IMR-90 (cell line): ENCODE data around the gene TPM3. TPM values are rescaled to one million over a fixed set of nuclear protein-coding genes. Genes with fewer than 3 reads are reported as not detected.

Experiments
- ATAC-seq: fragments of 200-7000 bp; cut with Tn5 transposase; 2 replicates; pipeline ENCODE4 v1.9.1; 2020; ENCODE audit warnings: low read depth, mild to moderate bottlenecking, moderate library complexity
- BruUV-seq: library from RNA; stranded (reverse); fragments of 400-500 nt; replicated peaks from 2 replicates; lab custom pipeline; 2021; lab: Mats Ljungman, UMichigan
- CTCF ChIA-PET: fragments of 300-600 bp; formaldehyde crosslinking; extraction: SDS; loops from one replicate; lab custom pipeline; 2021; ENCODE audit warnings: antibody characterized with exemption; lab: Yijun Ruan, JAX
- POLR2A ChIA-PET: fragments of 300-600 bp; sonication (Branson Sonifier 250); formaldehyde crosslinking; loops from one replicate; lab custom pipeline; 2022; ENCODE audit warnings: antibody characterized with exemption; ENCODE audit not compliant: unreplicated experiment; lab: Charles Lee
- DNase-seq: peaks from one replicate; pipeline ENCODE4 v3.0.0; 2013
- H2AFZ ChIP-seq: replicated peaks from 2 replicates; pipeline ENCODE3; 2013; ENCODE audit warnings: low read length, mild to moderate bottlenecking; ENCODE audit not compliant: poor library complexity
- H2AK5ac ChIP-seq: 2 replicates; pipeline ENCODE4 v1.6.1; 2013; ENCODE audit warnings: low read depth, low read length, inconsistent platforms
- H2AK9ac ChIP-seq: replicated peaks from 2 replicates; pipeline ENCODE3; 2013; ENCODE audit warnings: mild to moderate bottlenecking, low read depth, low read length, moderate library complexity; ENCODE audit not compliant: poor library complexity
- H2BK120ac ChIP-seq: 2 replicates; pipeline ENCODE4 v1.6.1; 2013; ENCODE audit warnings: low read depth, low read length, inconsistent platforms
- H2BK15ac ChIP-seq: 3 replicates; pipeline ENCODE4 v1.6.1; 2013; ENCODE audit warnings: low read depth, low read length, inconsistent platforms
- H2BK20ac ChIP-seq: 2 replicates; pipeline ENCODE4 v1.6.1; 2013; ENCODE audit warnings: low read depth, mild to moderate bottlenecking, inconsistent platforms, low read length, moderate library complexity
- H2BK5ac ChIP-seq: 2 replicates; pipeline ENCODE4 v1.6.1; 2013; ENCODE audit warnings: mild to moderate bottlenecking, low read depth, low read length, inconsistent platforms; ENCODE audit not compliant: poor library complexity, severe bottlenecking
- H3K14ac ChIP-seq: replicated peaks from 2 replicates; pipeline ENCODE4 v1.6.1; 2013; ENCODE audit warnings: low read depth, low read length, inconsistent platforms
- H3K18ac ChIP-seq: 2 replicates; pipeline ENCODE4 v1.6.1; 2013; ENCODE audit warnings: low read depth, low read length, control low read depth
- H3K23ac ChIP-seq: 2 replicates; pipeline ENCODE4 v1.6.1; 2013; ENCODE audit warnings: low read depth, low read length, inconsistent platforms
- H3K27ac ChIP-seq: 2 replicates; pipeline ENCODE4 v1.5.1; 2013; ENCODE audit warnings: mild to moderate bottlenecking, control low read depth, low read length; ENCODE audit not compliant: insufficient read depth
- H3K27me3 ChIP-seq: 2 replicates; pipeline ENCODE4 v1.6.1; 2013; ENCODE audit warnings: low read length; ENCODE audit not compliant: control insufficient read depth, insufficient read depth
- H3K36me3 ChIP-seq: 2 replicates; pipeline ENCODE4 v1.6.1; 2013; ENCODE audit warnings: low read length, mixed read lengths; ENCODE audit not compliant: control insufficient read depth, insufficient read depth
- H3K4ac ChIP-seq: 2 replicates; pipeline ENCODE4 v1.6.1; 2013; ENCODE audit warnings: low read depth, low read length, inconsistent platforms
- H3K4me1 ChIP-seq: 2 replicates; pipeline ENCODE4 v1.6.1; 2013; ENCODE audit warnings: low read length, mixed read lengths; ENCODE audit not compliant: control insufficient read depth, insufficient read depth
- H3K4me2 ChIP-seq: 2 replicates; pipeline ENCODE4 v1.6.1; 2013; ENCODE audit warnings: low read depth, mild to moderate bottlenecking, control low read depth, low read length, moderate library complexity
- H3K4me3 ChIP-seq: 2 replicates; pipeline ENCODE4 v1.5.1; 2013; ENCODE audit warnings: low read depth, mild to moderate bottlenecking, control low read depth, low read length, moderate library complexity; ENCODE audit not compliant: insufficient read depth
- H3K56ac ChIP-seq: 2 replicates; pipeline ENCODE4 v1.6.1; 2013; ENCODE audit warnings: low read length, inconsistent platforms; ENCODE audit not compliant: insufficient read depth; ENCODE audit errors: extremely low read depth
- H3K79me1 ChIP-seq, 2 experiments: 2 replicates each; pipeline ENCODE4 v1.6.1; 2013; ENCODE audit warnings: low read length in 2 of 2, inconsistent platforms in 1 of 2, low read depth in 1 of 2
- H3K9ac ChIP-seq: 2 replicates; pipeline ENCODE4 v1.6.1; 2013; ENCODE audit warnings: low read depth, low read length, control low read depth
- H3K9me1 ChIP-seq: 2 replicates; pipeline ENCODE4 v1.6.1; 2013; ENCODE audit warnings: low read length, inconsistent platforms; ENCODE audit not compliant: insufficient read depth
- H3K9me3 ChIP-seq: 2 replicates; pipeline ENCODE4 v1.6.1; 2013; ENCODE audit warnings: low read length; ENCODE audit not compliant: control insufficient read depth, insufficient read depth
- H4K20me1 ChIP-seq: 2 replicates; pipeline ENCODE4 v1.6.1; 2013; ENCODE audit warnings: low read length, inconsistent platforms; ENCODE audit not compliant: insufficient read depth
- H4K5ac ChIP-seq: 2 replicates; pipeline ENCODE4 v1.6.1; 2013; ENCODE audit warnings: mild to moderate bottlenecking, low read depth, low read length, control low read depth
- H4K8ac ChIP-seq, 2 experiments: 2 replicates each; pipeline ENCODE4 v1.6.1; 2013; ENCODE audit warnings: low read depth in 2 of 2, low read length in 2 of 2, control low read depth in 1 of 2, inconsistent platforms in 1 of 2
- H4K91ac ChIP-seq: 2 replicates; pipeline ENCODE4 v1.6.1; 2013; ENCODE audit warnings: low read depth, low read length, inconsistent platforms; ENCODE audit not compliant: insufficient read depth
- CEBPB ChIP-seq: IDR thresholded peaks from 2 replicates; pipeline ENCODE4 v1.6.1; 2012; ENCODE audit warnings: low read depth, low read length, improper control_type of control experiment
- CHD1 ChIP-seq: IDR thresholded peaks from 2 replicates; pipeline ENCODE4 v1.6.1; 2012; ENCODE audit warnings: low read depth, low read length, improper control_type of control experiment
- FOS ChIP-seq: fragments of 150-350 bp; IDR thresholded peaks from 2 replicates; pipeline ENCODE4 v1.6.1; 2016; ENCODE audit warnings: low read depth, low read length
- MAFK ChIP-seq: IDR thresholded peaks from 2 replicates; pipeline ENCODE4 v1.6.1; 2012; ENCODE audit warnings: low read depth, low read length, improper control_type of control experiment
- MAZ ChIP-seq: IDR thresholded peaks from 2 replicates; pipeline ENCODE4 v1.6.1; 2012; ENCODE audit warnings: low read depth, mild to moderate bottlenecking, low read length, improper control_type of control experiment, moderate library complexity, borderline replicate concordance
- MXI1 ChIP-seq: IDR thresholded peaks from 2 replicates; pipeline ENCODE4 v1.6.1; 2012; ENCODE audit warnings: low read depth, mild to moderate bottlenecking, low read length, moderate library complexity, borderline replicate concordance
- NFE2L2 ChIP-seq: fragments of 150-350 bp; IDR thresholded peaks from 2 replicates; pipeline ENCODE4 v1.6.1; 2016; ENCODE audit warnings: low read depth, mild to moderate bottlenecking, low read length
- RAD21 ChIP-seq: IDR thresholded peaks from 2 replicates; pipeline ENCODE4 v1.6.1; 2012; ENCODE audit warnings: low read length, improper control_type of control experiment
- RCOR1 ChIP-seq: IDR thresholded peaks from 2 replicates; pipeline ENCODE4 v1.6.1; 2012; ENCODE audit warnings: mild to moderate bottlenecking, low read length, improper control_type of control experiment; ENCODE audit not compliant: insufficient replicate concordance
- RFX5 ChIP-seq: IDR thresholded peaks from 2 replicates; pipeline ENCODE4 v1.8.0; 2012; ENCODE audit warnings: low read depth, mild to moderate bottlenecking, low read length, moderate library complexity
- SMC3 ChIP-seq: fragments of 150-350 bp; IDR thresholded peaks from 2 replicates; pipeline ENCODE4 v1.6.1; 2016; ENCODE audit warnings: low read depth, mild to moderate bottlenecking, antibody characterized with exemption, low read length, moderate library complexity
- WGBS, 2 experiments: methylation state at CpG; one replicate each; pipeline versions ENCODE4 v1.1.5 to v1.1.7; 2013; ENCODE audit warnings: missing lambda C conversion rate in 2 of 2; ENCODE audit not compliant: insufficient read length in 1 of 2; ENCODE audit errors: extremely low coverage in 2 of 2; 5-methylcytosine and 5-hydroxymethylcytosine counted together
- dilution Hi-C: fragments of 300-500 bp; cut with HindIII; formaldehyde crosslinking; loops from one replicate; pipeline ENCODE4 v1.14.3; 2018; ENCODE audit warnings: low sequenced_read_pairs; ENCODE audit not compliant: unreplicated experiment
- in situ Hi-C: fragments of 300-500 bp; cut with MboI; formaldehyde crosslinking; loops from 3 replicates; pipeline ENCODE4 v1.14.3; 2019; ENCODE audit warnings: low sequenced_read_pairs, inconsistent platforms, mixed read lengths
- intact Hi-C: fragments of 100-400 bp; cut with micrococcal nuclease; formaldehyde crosslinking; loops from 2 replicates; pipeline ENCODE4 v1.10.0; 2022
- polyA plus RNA-seq, 3 experiments: library from polyadenylated mRNA; depleted of rRNA; stranded (reverse); fragments of >200 nt; gene quantifications; 2 replicates each; pipeline ENCODE4 v1.2.3, GENCODE V29; 2012; ENCODE audit warnings: low replicate concordance in 1 of 3
- total RNA-seq: library from RNA; depleted of rRNA; stranded (reverse); fragments of >200 nt; gene quantifications from 2 replicates; pipeline ENCODE4 v1.2.3, GENCODE V29; 2012
- TF ChIP-seq, protein P1 (sequence below): conservative IDR thresholded peaks from 2 replicates; pipeline ENCODE4 v1.5.1; 2012; ENCODE audit warnings: mild to moderate bottlenecking, low read depth, low read length, improper control_type of control experiment
- TF ChIP-seq, protein P2 (sequence below): fragments of 150-350 bp; IDR thresholded peaks from 2 replicates; pipeline ENCODE4 v1.6.1; 2017; ENCODE audit warnings: mild to moderate bottlenecking, antibody characterized with exemption, low read length, low read depth

TPM3 gene
- total and polyA plus RNA-seq, 2 of the 4 experiments (the other 2 are of a cell fraction), result 438 to 530 TPM

GRCh38 chr1:154222518-154222917 lies 30.6 kb upstream of the TPM3 start:
- dilution Hi-C loops (no loop called here), intact Hi-C loops (loop anchor here (5.0 kb wide), 1 partner anchor 35 kb away; no protein-coding TSS in a partner anchor), in situ Hi-C loops (no loop called here)
- no peaks in the 10 kb centered on the region; the same call in 1 of the 2 replicates for H3K4me1 ChIP-seq
- H4K91ac ChIP-seq, result no peak overlapping the region
- no peak for TF ChIP-seq CHD1
- no peak for TF ChIP-seq MAZ
- no peak for TF ChIP-seq RCOR1
- no peak for TF ChIP-seq RFX5
- TF ChIP-seq MAFK, result no peak
- TF ChIP-seq SMC3, result no peak
- TF ChIP-seq FOS, result no peak
- TF ChIP-seq, protein P1, sequence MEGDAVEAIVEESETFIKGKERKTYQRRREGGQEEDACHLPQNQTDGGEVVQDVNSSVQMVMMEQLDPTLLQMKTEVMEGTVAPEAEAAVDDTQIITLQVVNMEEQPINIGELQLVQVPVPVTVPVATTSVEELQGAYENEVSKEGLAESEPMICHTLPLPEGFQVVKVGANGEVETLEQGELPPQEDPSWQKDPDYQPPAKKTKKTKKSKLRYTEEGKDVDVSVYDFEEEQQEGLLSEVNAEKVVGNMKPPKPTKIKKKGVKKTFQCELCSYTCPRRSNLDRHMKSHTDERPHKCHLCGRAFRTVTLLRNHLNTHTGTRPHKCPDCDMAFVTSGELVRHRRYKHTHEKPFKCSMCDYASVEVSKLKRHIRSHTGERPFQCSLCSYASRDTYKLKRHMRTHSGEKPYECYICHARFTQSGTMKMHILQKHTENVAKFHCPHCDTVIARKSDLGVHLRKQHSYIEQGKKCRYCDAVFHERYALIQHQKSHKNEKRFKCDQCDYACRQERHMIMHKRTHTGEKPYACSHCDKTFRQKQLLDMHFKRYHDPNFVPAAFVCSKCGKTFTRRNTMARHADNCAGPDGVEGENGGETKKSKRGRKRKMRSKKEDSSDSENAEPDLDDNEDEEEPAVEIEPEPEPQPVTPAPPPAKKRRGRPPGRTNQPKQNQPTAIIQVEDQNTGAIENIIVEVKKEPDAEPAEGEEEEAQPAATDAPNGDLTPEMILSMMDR, result no peak
- no peak for TF ChIP-seq MXI1
- TF ChIP-seq, protein P2, sequence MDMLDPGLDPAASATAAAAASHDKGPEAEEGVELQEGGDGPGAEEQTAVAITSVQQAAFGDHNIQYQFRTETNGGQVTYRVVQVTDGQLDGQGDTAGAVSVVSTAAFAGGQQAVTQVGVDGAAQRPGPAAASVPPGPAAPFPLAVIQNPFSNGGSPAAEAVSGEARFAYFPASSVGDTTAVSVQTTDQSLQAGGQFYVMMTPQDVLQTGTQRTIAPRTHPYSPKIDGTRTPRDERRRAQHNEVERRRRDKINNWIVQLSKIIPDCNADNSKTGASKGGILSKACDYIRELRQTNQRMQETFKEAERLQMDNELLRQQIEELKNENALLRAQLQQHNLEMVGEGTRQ, result no peak
- no peak for TF ChIP-seq CEBPB
- TF ChIP-seq NFE2L2, result no peak
- TF ChIP-seq RAD21, result no peak
- H4K5ac ChIP-seq, result no peak overlapping the region
- no peak for ATAC-seq
- no TSS peak for BruUV-seq
- no peak overlapping the region for H2BK5ac ChIP-seq
- H3K18ac ChIP-seq, result no peak overlapping the region
- peaks cover 19 to 56% of the 10 kb centered on the region in 2 experiments for H3K79me1 ChIP-seq
- H2AK5ac ChIP-seq, result no peak overlapping the region
- peak overlapping the region; percentile 55; the same call in 1 of the 2 replicates for H3K23ac ChIP-seq
- no CpG with 5 or more reads among the region's 1 CpG for WGBS, 2 experiments
- CTCF ChIA-PET, result interaction anchor here (1.2 kb wide), 1 partner anchor 23 kb away, joined by 3 read pairs; no protein-coding TSS in a partner anchor
- H3K9me1 ChIP-seq, result 0 out of 2 replicates have a peak, but pooled peaks cover 2% of the 10 kb centered on the region
- H3K4me3 ChIP-seq, result peak overlapping the region; percentile 94
- no peak for DNase-seq
- H2BK120ac ChIP-seq, result no peak overlapping the region
- no peak overlapping the region for H4K8ac ChIP-seq
- H3K4ac ChIP-seq, result no peak overlapping the region
- POLR2A ChIA-PET, result no interaction called here
- H3K14ac ChIP-seq, result peak overlapping the region; percentile 79
- peak overlapping the region; percentile 98; the same call in 1 of the 2 replicates for H3K4me2 ChIP-seq
- no peak overlapping the region; the same call in 1 of the 2 replicates for H3K9ac ChIP-seq
- H2BK20ac ChIP-seq, result no peak overlapping the region
- H3K36me3 ChIP-seq, result peaks cover 30% of the 10 kb centered on the region
- no peaks in the 10 kb centered on the region for H3K9me3 ChIP-seq
- peaks cover 54% of the 10 kb centered on the region for H4K20me1 ChIP-seq
- no peak overlapping the region for H3K56ac ChIP-seq
- no peak overlapping the region for H2AK9ac ChIP-seq
- H2AFZ ChIP-seq, result no peak overlapping the region
- H3K27me3 ChIP-seq, result no peaks in the 10 kb centered on the region
- H3K27ac ChIP-seq, result no peak overlapping the region
- no peak overlapping the region for H2BK15ac ChIP-seq
